BJ (cell line): ENCODE measurements around the gene MEIS2. TPM values are rescaled to one million over a fixed set of nuclear protein-coding genes. Genes with fewer than 3 reads are reported as not detected.

Experiments used
- CTCF ChIA-PET: fragments of 350-600 bp; formaldehyde crosslinking; extraction: SDS; loops from one replicate; lab custom pipeline; 2021; ENCODE audit warnings: antibody characterized with exemption, inconsistent platforms; lab: Yijun Ruan, JAX
- POLR2A ChIA-PET: fragments of 300-600 bp; sonication (Branson Sonifier 250); formaldehyde crosslinking; extraction: SDS; loops from one replicate; lab custom pipeline; 2021; ENCODE audit warnings: antibody characterized with exemption; lab: Charles Lee
- DNase-seq: peaks from one replicate; pipeline ENCODE4 v3.0.0-alpha.2; 2011; ENCODE audit warnings: low read depth
- H3K27me3 ChIP-seq: 2 replicates; pipeline ENCODE4 v1.6.0; 2011; ENCODE audit warnings: low read length; ENCODE audit not compliant: control insufficient read depth, insufficient read depth
- H3K36me3 ChIP-seq: 2 replicates; pipeline ENCODE4 v1.5.1; 2011; ENCODE audit warnings: low read length; ENCODE audit not compliant: control insufficient read depth, insufficient read depth
- H3K4me3 ChIP-seq: 2 replicates; pipeline ENCODE4 v1.5.1; 2011; ENCODE audit warnings: low read depth, mild to moderate bottlenecking, control low read depth, low read length
- polyA plus RNA-seq: library from polyadenylated mRNA; depleted of rRNA; stranded (reverse); fragments of >200 nt; gene quantifications from 2 replicates; pipeline ENCODE4 v1.2.3, GENCODE V29; 2011
- TF ChIP-seq, protein P1 (sequence below): IDR thresholded peaks from 2 replicates; pipeline ENCODE4 v1.5.1; 2011; ENCODE audit warnings: low read depth, mild to moderate bottlenecking, control low read depth, inconsistent platforms, low read length, moderate library complexity; ENCODE audit not compliant: insufficient read depth

MEIS2 gene
- polyA plus RNA-seq, 1 experiment: 54.1 TPM

DNA sequence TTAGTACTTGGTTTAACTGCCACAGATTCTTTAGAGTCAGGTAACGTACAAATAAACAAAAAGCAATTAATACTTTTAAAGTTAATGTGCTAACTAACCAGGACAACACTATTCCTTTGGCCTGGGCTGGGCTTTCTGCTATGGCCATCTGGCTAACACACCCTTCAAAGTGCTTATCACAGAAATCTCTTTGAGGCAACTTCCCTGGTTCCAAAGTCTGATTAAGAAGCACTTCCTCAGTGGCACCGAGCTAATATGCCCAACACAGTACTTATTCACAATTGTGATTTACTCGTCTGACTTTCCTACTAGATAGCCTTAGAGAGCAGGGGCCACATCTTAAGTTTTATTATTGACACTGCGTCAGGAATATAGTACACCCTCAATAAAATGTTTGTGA lies 191.4 kb downstream of the MEIS2 start:
- Histone ChIP-seq H3K36me3 (no peaks in the 10 kb centered on the region; the same call in 1 of the 2 replicates), H3K4me3 (no peak overlapping the region), H3K27me3 (no peaks in the 10 kb centered on the region)
- TF ChIP-seq, protein P1, sequence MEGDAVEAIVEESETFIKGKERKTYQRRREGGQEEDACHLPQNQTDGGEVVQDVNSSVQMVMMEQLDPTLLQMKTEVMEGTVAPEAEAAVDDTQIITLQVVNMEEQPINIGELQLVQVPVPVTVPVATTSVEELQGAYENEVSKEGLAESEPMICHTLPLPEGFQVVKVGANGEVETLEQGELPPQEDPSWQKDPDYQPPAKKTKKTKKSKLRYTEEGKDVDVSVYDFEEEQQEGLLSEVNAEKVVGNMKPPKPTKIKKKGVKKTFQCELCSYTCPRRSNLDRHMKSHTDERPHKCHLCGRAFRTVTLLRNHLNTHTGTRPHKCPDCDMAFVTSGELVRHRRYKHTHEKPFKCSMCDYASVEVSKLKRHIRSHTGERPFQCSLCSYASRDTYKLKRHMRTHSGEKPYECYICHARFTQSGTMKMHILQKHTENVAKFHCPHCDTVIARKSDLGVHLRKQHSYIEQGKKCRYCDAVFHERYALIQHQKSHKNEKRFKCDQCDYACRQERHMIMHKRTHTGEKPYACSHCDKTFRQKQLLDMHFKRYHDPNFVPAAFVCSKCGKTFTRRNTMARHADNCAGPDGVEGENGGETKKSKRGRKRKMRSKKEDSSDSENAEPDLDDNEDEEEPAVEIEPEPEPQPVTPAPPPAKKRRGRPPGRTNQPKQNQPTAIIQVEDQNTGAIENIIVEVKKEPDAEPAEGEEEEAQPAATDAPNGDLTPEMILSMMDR: no peak
- CTCF ChIA-PET: no interaction called here
- POLR2A ChIA-PET: no interaction called here
- no peak for DNase-seq

DNA sequence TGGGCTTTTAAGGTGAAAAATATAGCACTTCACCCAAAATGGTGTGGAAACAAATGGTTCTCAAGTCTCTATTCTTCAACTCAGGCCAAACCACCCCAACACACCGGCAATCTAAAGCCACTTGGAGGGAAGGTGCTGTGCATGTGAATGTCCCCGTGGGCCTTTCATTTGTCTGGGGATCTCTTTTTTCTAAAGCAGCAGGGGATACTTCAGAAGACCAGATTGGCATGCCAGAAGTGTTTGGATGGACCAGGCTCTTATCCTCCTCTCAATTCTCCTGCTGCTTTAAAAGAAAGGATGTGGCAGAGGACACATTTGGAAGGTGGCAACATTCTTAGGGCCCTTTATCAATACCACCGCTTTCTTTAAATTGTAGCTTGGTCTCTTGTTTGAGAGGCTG lies 193.1 kb downstream of the MEIS2 start:
- no peaks in the 10 kb centered on the region for H3K27me3 ChIP-seq
- no peak overlapping the region for H3K4me3 ChIP-seq
- TF ChIP-seq, protein P1: no peak
- ChIA-PET CTCF (no interaction called here), POLR2A (no interaction called here)
- no peaks in the 10 kb centered on the region; the same call in 1 of the 2 replicates for H3K36me3 ChIP-seq
- DNase-seq: no peak

GRCh38 chr15:36905908-36906307 lies 194.4 kb downstream of the MEIS2 start:
- POLR2A ChIA-PET: interaction anchor here (0.7 kb wide), 1 partner anchor 123 kb away, joined by 4 read pairs; no protein-coding TSS in a partner anchor

GRCh38 chr15:36904715-36905114 lies 195.6 kb downstream of the MEIS2 start:
- no peaks in the 10 kb centered on the region for H3K27me3 ChIP-seq
- ChIA-PET POLR2A (interaction anchor here (0.6 kb wide), 1 partner anchor 94 kb away, joined by 19 read pairs; no protein-coding TSS in a partner anchor), CTCF (interaction anchor here (0.8 kb wide), 1 partner anchor 8 kb away, joined by 3 read pairs; no protein-coding TSS in a partner anchor)
- DNase-seq: no peak
- H3K36me3 ChIP-seq: no peaks in the 10 kb centered on the region; the same call in 1 of the 2 replicates
- no peak overlapping the region for H3K4me3 ChIP-seq
- TF ChIP-seq, protein P1: no peak

More at GRCh38 chr15:36905908-36906307, 194.4 kb downstream of the MEIS2 start:
- Histone ChIP-seq H3K27me3 (no peaks in the 10 kb centered on the region), H3K36me3 (no peaks in the 10 kb centered on the region; the same call in 1 of the 2 replicates), H3K4me3 (no peak overlapping the region)
- CTCF ChIA-PET: no interaction called here
- TF ChIP-seq, protein P1: no peak
- no peak for DNase-seq

- H3K36me3 ChIP-seq: no peaks in the 10 kb centered on the region; the same call in 1 of the 2 replicates
- CTCF ChIA-PET: interaction anchor here (0.6 to 0.8 kb wide), 2 partner anchors 9 to 13 kb away, joined by 3 read pairs; no protein-coding TSS in a partner anchor
- POLR2A ChIA-PET: interaction anchor here (0.6 kb wide), 1 partner anchor 94 kb away, joined by 19 read pairs; no protein-coding TSS in a partner anchor
- H3K27me3 ChIP-seq: no peaks in the 10 kb centered on the region
- no peak for DNase-seq
- TF ChIP-seq, protein P1: no peak
- H3K4me3 ChIP-seq: no peak overlapping the region
These were observed 196.3 kb downstream of the MEIS2 start for GRCh38 chr15:36903922-36904556.
